MM.1S (cell line): ENCODE measurements around the gene CACNA1I.

ENCODE experiments used
- DNase-seq: peaks from one replicate; pipeline ENCODE4 v3.0.0-alpha.2; 2015
- H2AFZ ChIP-seq: fragments of 300-600 bp; sonication (generic); 2 replicates; pipeline ENCODE4 v1.6.0; 2016; ENCODE audit warnings: antibody characterized with exemption, low read length
- H3F3A ChIP-seq: fragments of 300-600 bp; sonication (generic); 2 replicates; pipeline ENCODE4 v1.6.1; 2016; ENCODE audit warnings: mild to moderate bottlenecking, antibody characterized with exemption, low read length, moderate library complexity, mixed read lengths; ENCODE audit not compliant: insufficient read depth
- H3K27ac ChIP-seq: fragments of 300-600 bp; sonication (generic); 2 replicates; pipeline ENCODE4 v1.5.1; 2016; ENCODE audit warnings: mild to moderate bottlenecking, low read length
- H3K27me3 ChIP-seq: fragments of 300-600 bp; sonication (generic); replicated peaks from 2 replicates; pipeline ENCODE4 v1.6.0; 2016; ENCODE audit warnings: low read length; ENCODE audit not compliant: insufficient read depth
- H3K36me3 ChIP-seq: fragments of 300-600 bp; sonication (generic); replicated peaks from 2 replicates; pipeline ENCODE4 v1.6.1; 2016; ENCODE audit warnings: mild to moderate bottlenecking, low read length, mixed read lengths; ENCODE audit not compliant: insufficient read depth
- H3K4me1 ChIP-seq: fragments of 300-600 bp; sonication (generic); 2 replicates; pipeline ENCODE4 v1.6.1; 2016; ENCODE audit warnings: low read length, mixed read lengths
- H3K4me2 ChIP-seq: fragments of 300-600 bp; sonication (generic); 2 replicates; pipeline ENCODE4 v1.6.0; 2016; ENCODE audit warnings: low read depth, low read length
- H3K4me3 ChIP-seq: fragments of 300-600 bp; sonication (generic); 2 replicates; pipeline ENCODE4 v1.5.1; 2016; ENCODE audit warnings: low read length, mixed read lengths
- H3K79me2 ChIP-seq: fragments of 300-600 bp; sonication (generic); 2 replicates; pipeline ENCODE4 v1.6.1; 2016; ENCODE audit warnings: mixed run types, low read length, mixed read lengths
- H3K9ac ChIP-seq: fragments of 300-600 bp; sonication (generic); 2 replicates; pipeline ENCODE4 v1.6.1; 2016; ENCODE audit warnings: low read length, mixed read lengths
- H3K9me2 ChIP-seq: fragments of 300-600 bp; sonication (generic); replicated peaks from 2 replicates; pipeline ENCODE4 v1.6.1; 2016; ENCODE audit warnings: mild to moderate bottlenecking, low read length, mixed read lengths; ENCODE audit not compliant: insufficient read depth
- H3K9me3 ChIP-seq: fragments of 300-600 bp; sonication (generic); replicated peaks from 2 replicates; pipeline ENCODE4 v1.6.1; 2016; ENCODE audit warnings: mild to moderate bottlenecking, low read length, mixed read lengths; ENCODE audit not compliant: insufficient read depth
- H4K20me1 ChIP-seq: fragments of 300-600 bp; sonication (generic); 2 replicates; pipeline ENCODE4 v1.6.1; 2016; ENCODE audit warnings: mild to moderate bottlenecking, low read length, moderate library complexity, mixed read lengths; ENCODE audit not compliant: insufficient read depth
- EZH2 ChIP-seq: fragments of 300-600 bp; sonication (generic); optimal IDR thresholded peaks from 2 replicates; pipeline ENCODE3; 2017; ENCODE audit warnings: low read depth, mild to moderate bottlenecking, antibody characterized with exemption, low read length, mixed read lengths
- EZH2phosphoT487 ChIP-seq: fragments of 300-600 bp; sonication (generic); IDR thresholded peaks from 2 replicates; pipeline ENCODE4 v1.6.1; 2018; ENCODE audit warnings: antibody characterized with exemption, low read length
- TF ChIP-seq, protein P1 (sequence below): fragments of 300-600 bp; sonication (generic); IDR thresholded peaks from 2 replicates; pipeline ENCODE4 v1.5.1; 2016; ENCODE audit warnings: antibody characterized with exemption, low read length, mixed read lengths

Gene CACNA1I

DNA sequence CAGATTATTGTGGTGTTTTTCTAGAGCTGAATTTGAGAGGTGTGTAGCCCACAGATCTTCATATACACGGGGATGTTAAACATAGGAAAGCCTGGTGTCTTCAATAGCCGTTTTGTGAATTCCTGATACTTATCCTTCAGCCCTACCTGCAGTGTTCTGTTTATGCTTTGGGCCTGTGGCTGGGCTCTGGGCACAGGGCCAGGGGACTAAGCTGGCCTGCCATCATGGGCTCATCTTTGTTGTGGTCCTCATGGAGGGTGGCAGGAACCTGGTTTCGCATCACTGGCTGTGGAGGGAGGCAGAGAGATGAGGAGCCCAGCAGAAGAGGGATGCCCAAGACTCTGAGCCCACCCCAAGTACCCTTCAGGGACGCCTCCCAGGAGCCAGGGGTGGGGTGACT is 112.4 kb downstream of the CACNA1I start:
- Histone ChIP-seq H3K36me3 (no peaks in the 10 kb centered on the region), H4K20me1 (no peaks in the 10 kb centered on the region), H3K27ac (no peak overlapping the region), H3K27me3 (peaks cover 85% of the 10 kb centered on the region), H2AFZ (no peak overlapping the region), H3K9me3 (no peaks in the 10 kb centered on the region), H3K4me3 (no peak overlapping the region), H3K79me2 (no peaks in the 10 kb centered on the region), H3F3A (no peaks in the 10 kb centered on the region), H3K9me2 (no peaks in the 10 kb centered on the region), H3K9ac (no peak overlapping the region), H3K4me1 (no peaks in the 10 kb centered on the region), H3K4me2 (no peak overlapping the region)
- DNase-seq: no peak
- no peak for TF ChIP-seq EZH2phosphoT487
- TF ChIP-seq, protein P1, sequence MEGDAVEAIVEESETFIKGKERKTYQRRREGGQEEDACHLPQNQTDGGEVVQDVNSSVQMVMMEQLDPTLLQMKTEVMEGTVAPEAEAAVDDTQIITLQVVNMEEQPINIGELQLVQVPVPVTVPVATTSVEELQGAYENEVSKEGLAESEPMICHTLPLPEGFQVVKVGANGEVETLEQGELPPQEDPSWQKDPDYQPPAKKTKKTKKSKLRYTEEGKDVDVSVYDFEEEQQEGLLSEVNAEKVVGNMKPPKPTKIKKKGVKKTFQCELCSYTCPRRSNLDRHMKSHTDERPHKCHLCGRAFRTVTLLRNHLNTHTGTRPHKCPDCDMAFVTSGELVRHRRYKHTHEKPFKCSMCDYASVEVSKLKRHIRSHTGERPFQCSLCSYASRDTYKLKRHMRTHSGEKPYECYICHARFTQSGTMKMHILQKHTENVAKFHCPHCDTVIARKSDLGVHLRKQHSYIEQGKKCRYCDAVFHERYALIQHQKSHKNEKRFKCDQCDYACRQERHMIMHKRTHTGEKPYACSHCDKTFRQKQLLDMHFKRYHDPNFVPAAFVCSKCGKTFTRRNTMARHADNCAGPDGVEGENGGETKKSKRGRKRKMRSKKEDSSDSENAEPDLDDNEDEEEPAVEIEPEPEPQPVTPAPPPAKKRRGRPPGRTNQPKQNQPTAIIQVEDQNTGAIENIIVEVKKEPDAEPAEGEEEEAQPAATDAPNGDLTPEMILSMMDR: no peak
- TF ChIP-seq EZH2: no peak

DNA sequence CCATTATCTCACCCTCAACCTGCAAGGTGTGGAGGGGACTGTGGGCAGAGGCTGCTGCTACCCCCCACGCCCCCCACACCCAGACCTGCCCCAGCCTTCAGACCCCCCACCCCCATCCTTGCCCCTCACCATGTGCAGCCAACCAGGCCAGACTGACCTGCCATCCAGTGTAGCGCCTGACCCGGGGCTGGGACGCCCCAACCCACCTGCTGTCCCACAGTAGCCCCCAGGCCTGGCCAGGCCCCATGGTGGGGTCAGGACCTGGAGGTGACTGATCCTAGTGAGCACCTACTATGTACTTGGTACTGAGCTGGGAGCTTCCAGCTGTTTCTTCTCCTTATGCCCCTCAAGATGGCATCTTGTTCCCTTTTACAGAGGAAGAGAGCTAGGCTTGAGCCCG is 113.1 kb downstream of the CACNA1I start:
- Histone ChIP-seq H3K9ac (no peak overlapping the region), H3K4me2 (no peak overlapping the region), H3K4me3 (no peak overlapping the region), H3K9me3 (no peaks in the 10 kb centered on the region), H2AFZ (no peak overlapping the region), H4K20me1 (no peaks in the 10 kb centered on the region), H3F3A (no peaks in the 10 kb centered on the region), H3K4me1 (no peaks in the 10 kb centered on the region), H3K79me2 (no peaks in the 10 kb centered on the region), H3K36me3 (no peaks in the 10 kb centered on the region), H3K27me3 (peaks cover 84% of the 10 kb centered on the region), H3K27ac (no peak overlapping the region), H3K9me2 (no peaks in the 10 kb centered on the region)
- TF ChIP-seq EZH2: no peak
- TF ChIP-seq EZH2phosphoT487: no peak
- TF ChIP-seq, protein P1: no peak
- no peak for DNase-seq

DNA sequence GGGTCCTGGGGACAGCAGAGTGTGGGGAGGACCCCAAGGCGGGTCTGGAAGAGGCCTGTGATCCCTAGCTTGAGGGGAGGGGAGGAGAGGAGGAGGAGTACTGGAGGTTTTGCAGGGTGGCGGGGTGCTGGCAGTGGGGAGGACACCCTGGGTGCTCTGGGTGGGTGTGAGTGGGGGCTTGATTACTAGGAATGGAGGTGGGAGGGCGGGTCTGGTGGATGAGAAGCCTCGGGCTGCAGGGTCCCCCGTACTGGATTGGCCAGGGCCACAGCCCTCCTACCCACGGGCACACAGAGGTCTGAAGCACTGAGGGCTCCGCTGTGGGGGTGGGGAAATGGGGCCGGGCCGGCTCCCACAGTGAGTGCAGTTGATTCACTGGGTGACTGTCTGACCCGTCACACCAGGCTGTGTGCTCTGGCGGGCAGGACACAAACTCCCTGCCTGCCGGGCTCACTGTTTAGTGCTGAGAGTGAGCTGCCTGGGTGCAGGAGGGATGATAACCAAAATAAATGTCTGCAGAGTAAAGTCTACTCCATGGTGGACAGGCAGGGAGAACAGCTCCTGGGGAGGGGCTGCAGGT is 114.2 kb downstream of the CACNA1I start:
- H3K9me2 ChIP-seq: no peaks in the 10 kb centered on the region

More for the DNA sequence above, 114.2 kb downstream of the CACNA1I start:
- Histone ChIP-seq H3K4me2 (no peak overlapping the region), H3K27ac (no peak overlapping the region), H3F3A (no peaks in the 10 kb centered on the region), H3K79me2 (no peaks in the 10 kb centered on the region), H2AFZ (no peak overlapping the region), H4K20me1 (no peaks in the 10 kb centered on the region), H3K9me3 (no peaks in the 10 kb centered on the region), H3K4me3 (no peak overlapping the region), H3K9ac (no peak overlapping the region), H3K4me1 (no peaks in the 10 kb centered on the region), H3K36me3 (no peaks in the 10 kb centered on the region), H3K27me3 (peaks cover 84% of the 10 kb centered on the region)
- DNase-seq: no peak
- no peak for TF ChIP-seq EZH2
- no peak for TF ChIP-seq EZH2phosphoT487
- TF ChIP-seq, protein P1: no peak
